GM18498 (cell line): ENCODE measurements around the gene ATG12.
"Not testable (repeated sequence)": the region's sequence is repeated elsewhere in the genome, so short reads cannot be mapped to it uniquely, and the experiment has no call there.

Source experiments
- ATAC-seq: cut with Tn5 transposase; IDR thresholded peaks from one replicate; pipeline ENCODE4 v1.9.1; 2021; ENCODE audit warnings: mild to moderate bottlenecking, moderate library complexity; ENCODE audit not compliant: unreplicated experiment

The ATG12 gene

DNA sequence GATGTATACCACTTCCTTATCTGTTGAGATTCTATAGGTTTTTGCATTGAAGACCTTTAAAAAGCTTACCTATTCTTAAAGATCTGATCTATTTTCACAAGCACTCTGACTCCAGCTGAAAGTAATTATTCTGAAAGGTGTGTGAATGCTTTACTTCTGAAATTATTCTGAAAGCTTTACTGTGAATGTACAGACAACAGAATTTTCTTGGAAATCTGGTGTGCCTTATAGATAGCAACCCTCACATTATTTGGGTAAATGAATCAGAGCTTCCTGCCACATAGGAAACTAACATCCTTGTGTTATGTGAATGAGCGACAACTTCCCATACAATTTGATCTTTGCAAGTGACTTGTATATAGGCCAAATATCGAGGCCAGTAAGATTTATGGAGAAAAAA, 31.4 kb downstream of the ATG12 start:
- no peak for ATAC-seq

DNA sequence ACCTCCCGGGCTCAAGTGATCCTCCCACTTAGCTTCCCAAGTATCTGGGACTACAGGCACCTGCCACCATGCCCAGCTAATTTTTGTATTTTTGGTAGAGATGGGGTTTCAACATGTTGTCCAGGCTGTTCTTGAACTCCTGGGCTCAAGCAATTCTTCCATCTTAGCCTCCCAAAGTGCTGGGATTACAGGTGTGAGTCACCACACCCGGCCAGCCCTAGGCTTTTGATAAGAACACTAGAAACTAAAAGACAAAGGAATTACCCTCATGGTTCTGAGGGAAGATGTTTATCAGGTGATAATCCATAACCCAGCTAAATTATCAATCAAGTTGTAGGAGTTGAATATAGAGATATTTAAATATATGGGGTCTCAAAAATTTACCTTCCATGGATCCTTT, 33.3 kb downstream of the ATG12 start:
- not testable (repeated sequence) for ATAC-seq

DNA sequence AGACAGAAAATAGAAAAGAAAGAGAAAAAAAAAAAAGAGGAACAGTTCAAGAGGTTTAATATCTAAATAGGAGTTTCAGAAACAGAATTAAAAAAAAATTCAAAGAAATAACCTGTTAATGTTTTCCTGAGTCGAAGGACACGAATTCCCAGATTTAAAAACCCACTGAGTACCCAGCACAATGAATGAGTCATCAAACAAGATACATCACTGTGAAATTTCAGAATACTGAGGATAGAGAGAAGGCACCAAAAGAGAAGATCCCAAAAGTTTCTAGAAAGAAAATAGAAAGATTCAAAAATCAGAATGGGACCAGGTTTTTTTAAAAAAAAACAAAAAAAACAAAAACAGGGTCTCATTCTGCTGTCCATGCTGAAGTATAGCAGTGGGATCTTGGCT, 33.7 kb downstream of the ATG12 start:
- ATAC-seq, result no peak

DNA sequence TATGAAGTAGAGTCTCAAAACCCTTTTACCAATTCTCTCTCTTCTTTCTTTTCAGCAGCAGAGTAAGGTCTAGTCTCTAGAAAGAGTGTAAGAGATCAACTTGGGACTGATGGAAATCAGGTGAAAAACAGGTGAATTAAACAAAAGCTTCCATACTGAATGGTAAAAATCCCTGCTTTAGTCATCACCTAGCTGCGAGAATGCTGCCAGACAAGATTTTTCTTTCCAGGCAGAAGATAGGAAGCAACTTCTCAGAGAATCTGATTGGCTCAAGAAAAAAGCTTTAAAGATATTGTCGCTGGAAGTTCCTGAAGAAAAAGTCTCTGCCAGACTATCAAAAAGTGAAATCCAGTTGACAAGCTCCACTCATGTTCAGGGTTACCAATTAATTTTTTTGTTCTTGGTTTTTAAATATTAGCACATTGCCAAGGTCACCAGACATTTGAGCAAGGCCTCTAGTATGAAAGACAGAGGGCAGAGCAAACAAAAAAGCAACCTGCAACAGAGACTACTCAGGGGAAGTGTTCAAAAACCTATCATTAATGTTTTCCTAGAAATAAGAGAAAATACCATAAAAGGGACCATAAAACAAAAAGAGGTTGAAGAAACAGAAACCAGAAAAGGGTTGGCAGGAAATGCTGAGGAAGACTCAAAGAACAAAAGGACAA, 34.2 kb downstream of the ATG12 start:
- no peak for ATAC-seq

DNA sequence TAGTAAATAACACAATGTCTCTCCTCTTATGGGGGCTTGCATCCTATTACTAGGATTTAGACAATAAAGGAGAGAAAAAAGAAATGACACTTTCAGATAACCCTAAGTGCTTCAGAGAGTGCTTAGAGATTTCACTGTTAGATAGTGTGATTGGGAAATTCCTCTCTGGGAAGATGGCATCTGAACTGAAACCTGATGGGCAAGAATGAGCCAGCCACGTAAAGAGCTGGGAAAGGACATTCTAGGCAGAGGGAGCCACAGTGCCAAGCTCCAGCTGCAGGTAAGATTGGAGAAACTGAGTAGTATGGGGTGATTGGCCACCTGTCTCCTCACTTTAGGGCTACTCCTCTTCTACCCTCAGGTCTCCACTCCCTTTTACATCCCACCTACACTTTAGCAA, 39.4 kb downstream of the ATG12 start:
- no peak for ATAC-seq

DNA sequence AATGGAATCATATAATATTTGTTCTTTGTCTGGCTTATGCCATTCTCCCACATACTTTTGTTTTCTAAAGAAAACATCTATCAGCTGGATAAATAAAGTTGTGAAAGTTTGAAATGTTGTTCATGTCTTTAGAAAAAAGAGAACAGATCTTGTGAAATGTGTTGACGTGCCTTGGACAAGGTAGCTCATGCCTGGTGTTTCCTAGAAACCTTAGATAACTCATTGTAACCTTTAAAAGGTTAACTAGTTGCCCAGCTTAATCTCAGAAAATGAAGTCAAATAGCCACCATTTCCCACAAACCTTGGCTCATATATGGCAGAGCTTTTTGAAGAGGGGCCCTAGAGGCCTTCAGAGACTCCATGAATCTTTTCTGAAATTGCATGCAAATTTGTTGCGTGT, 40.2 kb downstream of the ATG12 start:
- no peak for ATAC-seq

DNA sequence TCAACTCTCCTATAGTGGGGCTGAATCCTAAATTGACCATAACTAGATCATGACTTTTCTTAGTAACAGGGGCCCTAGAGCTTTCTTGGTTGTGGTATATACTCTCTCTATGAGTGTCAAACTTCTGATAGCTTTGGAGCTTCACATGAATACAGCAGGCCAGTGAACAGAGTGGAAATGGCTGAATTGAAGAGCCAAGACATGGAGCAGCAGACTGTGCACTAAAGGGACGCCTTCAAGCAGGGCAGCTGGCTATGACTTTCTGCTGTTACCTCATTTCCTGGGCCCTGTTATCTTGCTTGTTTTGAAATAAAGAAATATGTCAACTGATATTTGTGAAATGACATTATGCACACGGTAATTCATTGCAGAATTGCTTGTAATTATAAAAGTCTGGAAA, 41.3 kb downstream of the ATG12 start:
- ATAC-seq, result no peak

DNA sequence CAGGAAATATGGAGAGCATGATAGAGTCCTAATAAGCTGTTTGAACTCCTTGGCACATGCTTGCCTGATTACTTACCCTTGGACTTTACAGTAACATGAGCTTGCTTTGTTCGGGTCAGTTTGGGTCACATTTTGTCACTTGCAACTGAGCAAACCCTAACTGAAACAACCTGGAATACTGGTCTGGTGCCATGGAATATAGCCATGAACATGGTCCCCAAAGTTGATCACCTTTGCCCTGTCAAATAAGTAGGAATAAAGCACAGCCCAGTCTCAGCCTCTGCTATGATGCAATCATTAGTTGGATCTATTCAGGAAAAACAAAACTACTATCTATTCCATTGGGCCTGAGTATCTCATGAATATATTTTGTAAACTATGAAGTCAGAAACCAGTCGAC, 43.1 kb downstream of the ATG12 start:
- no peak for ATAC-seq

DNA sequence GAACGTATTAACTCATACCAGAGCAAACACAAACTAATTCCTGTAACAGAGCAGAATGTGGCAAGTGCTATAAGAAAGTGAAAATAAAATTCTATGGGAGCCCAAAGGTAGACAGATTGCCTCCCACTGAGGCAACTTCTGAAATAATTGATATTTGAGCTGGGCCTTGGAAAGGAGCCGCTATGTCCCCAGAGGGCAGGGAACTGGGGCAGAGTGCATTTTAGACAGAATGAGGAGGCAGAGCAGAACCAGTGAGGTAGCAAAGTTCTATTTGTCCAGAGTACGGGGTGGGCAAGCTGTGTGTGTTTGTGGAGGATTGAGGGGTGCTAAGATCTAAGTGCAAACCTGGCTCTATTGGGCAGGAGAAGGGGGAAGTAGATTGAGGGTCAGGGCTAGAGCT, 44.7 kb downstream of the ATG12 start:
- ATAC-seq, result no peak

DNA sequence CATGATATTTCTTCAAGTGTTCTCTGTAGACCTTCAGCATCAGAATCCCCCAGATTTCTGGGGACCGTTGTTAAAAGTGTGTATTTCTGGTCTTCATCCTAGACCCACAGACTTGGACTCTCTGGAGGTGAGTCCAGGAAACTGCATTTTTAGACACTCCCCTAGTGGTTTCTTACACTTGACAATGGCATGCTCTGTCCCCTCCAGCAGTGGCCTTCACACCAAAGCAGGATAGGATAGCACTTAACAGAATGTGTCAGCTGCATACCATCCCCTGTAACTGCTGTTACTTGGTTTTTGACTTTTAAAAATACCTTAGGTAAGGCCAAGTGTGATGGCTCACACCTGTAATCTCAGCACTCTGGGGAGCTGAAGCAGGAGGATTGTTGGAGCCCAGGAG, 45.7 kb downstream of the ATG12 start:
- ATAC-seq, result no peak

DNA sequence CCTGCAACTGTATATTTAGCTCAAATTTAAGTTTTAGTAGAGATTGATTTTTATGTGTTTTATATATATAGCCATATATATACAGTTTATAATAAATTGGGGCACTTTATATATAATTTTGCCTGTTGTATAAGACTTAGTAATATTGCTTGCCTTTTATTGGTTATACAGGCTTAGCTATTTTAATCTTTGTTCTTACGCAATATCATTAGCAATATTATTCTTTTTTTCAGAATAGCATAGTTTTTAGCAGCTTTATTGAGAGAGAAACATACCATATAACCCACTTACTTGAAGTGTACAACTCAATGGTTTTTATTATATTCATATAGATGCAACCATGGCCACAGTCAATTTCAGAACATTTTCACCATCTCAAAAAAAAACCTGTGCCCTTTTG, 52.9 kb downstream of the ATG12 start:
- no peak for ATAC-seq

DNA sequence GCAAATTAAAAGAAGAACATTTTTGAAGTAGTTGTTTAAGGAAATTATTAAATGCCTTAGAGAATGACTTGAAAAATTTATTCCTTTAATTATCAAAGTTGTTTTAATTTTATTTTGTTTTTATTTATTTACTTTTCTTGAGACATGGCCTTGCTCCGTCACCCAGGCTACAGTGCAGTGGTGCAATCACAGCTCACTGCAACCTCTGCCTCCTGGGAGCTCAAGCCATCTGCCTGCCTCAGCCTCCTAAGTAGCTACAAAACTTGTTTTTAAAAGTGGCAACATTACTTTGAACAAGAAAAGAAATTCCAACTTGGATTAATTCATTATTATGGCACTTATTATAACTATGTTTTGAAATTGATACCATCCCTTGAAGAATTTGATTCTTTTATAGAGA, 53.9 kb downstream of the ATG12 start:
- ATAC-seq, result no peak

DNA sequence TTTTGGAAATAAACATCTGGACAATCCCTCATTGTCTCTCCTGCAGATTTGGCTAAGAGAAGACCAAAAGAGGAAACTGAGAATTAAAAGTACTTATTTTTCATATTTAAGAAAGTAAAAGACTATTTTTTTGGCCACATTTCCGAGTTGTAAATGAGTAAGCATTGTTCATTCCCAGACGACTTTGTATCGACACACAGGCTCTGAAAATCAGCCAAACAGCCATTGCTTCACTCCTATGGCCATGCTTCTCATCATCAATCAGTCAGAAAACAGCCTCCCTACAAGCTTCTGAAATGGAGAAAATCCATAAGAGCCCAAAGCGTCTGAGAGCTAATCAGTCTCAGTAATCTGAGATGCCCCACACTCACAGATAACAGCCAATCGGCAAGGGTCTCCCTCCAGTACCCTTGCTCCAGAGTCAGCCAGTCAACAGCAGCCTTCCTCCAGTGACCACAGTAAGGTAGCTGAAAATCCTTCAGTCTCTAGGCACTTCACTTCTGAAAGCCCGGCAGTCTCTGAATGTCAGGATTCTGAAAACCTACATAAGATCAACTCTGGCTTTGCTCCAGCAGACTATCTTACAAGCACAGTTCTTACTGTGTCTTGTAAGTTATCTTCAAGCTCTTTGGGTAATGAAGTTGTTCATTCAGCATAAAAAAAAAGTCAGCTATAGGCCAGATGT, 55.8 kb downstream of the ATG12 start:
- ATAC-seq, result no peak

DNA sequence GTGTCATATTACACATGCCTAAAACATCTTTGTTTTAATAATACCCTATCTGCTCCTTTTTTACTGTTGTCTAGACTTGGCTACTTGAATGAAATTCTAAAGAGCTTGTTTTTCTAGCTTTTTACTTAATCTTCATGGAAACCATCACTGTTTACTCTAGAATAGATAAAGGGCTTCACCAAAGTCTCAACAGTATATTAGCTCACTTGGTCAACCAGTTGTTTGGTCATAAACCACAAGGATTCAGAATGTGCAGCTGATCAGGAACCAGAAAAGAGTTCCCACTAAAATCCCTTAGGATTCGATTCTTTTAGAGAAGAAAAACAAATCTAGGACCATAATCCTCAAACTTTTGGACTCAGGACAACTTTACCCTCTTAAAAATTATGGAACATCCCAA, 62.9 kb downstream of the ATG12 start:
- ATAC-seq, result no peak
